NCI-H2107 (cell line): ENCODE data around the gene LCN12.

Experiments used
- DNase-seq: peaks from one replicate; lab custom pipeline; 2025; lab: John Stamatoyannopoulos, UW

The LCN12 gene

DNA sequence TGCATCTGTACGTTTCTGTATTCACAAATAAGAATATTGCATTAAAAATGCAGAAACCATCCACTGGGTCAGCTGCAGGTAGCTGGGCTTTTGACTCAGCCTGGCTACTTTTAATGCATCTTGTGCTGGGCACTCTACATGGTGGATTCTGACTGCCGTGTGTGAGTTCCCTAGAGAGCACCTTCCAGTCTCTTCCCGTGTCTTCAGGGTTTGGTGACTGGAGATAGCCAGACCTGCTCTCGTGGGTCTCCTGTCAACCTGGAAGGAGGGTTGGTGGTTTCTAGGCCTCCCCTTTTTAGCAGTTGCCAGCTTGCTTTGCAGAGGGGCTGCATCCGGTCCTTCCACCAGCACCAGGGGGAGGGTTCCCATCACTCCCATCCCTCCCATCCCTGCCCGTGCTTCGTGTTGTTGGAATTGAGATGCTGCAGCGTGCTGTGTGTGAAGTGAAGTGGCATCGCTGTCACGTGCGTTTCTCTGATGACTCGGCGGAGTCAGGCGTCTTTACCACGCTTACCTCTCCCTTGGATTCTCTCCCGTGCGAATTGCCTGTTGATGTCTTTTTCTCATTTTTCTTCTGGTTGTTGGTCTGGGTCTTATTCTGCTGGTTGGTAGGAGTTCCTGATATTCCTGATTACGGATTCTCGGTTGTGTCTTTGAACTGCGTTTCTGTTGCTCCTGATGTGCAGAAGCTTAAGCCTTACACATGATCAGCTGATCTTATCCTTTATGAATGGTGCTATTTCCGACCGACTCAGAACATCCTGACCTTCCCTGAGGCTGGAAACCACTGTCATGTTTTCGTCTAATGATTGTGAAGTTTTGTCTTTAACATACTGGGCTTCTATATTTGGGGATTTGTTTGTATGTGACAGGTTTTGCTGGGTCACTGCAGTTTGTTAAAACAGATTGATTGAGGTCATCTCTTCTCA is 24.5 kb upstream of the LCN12 start:
- no peak for DNase-seq

GRCh38 chr9:136928591-136928990 is 23.5 kb upstream of the LCN12 start:
- DNase-seq, result no peak

- no peak for DNase-seq
Measured at GRCh38 chr9:136930014-136930413, 22.1 kb upstream of the LCN12 start.

DNA sequence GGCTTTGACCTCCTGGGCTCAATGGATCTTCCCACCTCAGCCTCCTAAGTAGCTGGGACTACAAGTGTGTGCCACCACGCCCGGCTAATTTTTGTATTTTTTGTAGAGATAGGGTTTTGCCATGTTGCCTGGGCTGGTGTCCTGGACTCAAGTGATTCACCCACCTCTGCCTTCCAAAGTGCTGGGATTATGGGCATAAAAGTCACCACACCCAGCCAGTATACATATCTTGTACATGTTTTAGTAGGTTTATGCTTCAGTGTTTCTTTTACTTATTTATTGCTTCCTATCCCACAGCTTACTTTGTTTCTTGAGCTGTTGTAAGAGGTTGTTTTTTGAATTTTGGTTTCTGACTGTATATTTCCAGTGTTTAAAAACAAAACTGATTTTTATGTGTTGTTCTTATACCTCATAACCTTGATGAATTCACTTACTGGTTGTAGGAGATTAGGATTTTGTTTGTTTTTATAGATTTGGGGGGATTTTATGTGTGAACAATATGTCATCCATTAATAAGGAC is 20.4 kb upstream of the LCN12 start:
- DNase-seq, result no peak

GRCh38 chr9:136934277-136934676 is 17.8 kb upstream of the LCN12 start:
- no peak for DNase-seq

DNA sequence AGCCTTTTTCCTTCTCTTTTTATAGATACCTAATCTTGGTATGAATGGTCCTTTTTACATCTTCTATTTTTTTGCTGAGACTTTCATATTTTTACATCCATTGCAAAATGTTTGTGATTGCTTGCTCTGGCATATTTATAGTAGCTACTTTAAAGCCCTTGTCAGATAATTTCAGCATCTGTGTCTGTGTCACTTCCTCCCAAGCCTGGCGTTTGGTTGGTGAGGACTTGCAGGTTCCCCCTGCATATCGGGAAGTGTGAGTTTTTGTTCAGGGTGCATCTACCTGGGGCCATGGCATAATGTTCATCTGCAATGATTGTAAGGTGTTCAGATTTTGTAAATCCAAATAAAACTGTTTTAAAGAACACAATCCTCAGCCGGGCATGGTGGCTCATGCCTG is 16.4 kb upstream of the LCN12 start:
- no peak for DNase-seq

DNA sequence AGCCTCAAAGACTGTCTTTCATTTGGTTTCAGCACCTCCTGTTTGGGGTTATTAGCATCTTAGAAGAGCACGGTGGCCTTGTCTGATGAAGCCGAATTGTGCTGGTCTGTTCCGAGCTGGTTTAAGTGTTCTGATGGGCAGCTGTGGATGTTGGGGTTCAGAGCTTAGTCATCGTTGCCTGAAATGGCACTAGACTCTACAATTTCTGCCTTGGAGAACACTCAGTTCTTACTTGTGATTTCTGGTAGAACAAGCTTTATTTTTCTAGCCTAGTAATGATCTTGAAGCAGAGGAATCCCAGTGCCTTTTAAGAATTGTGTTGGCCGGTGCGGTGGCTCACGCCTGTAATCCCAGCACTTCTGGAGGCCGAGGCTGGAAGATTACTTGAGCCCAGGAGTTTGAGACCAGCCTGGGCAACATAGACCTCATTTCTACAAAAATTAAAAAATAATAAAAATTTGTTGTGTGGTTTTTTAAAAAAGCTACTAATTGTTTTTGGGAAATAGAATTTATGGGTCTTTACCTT is 15.4 kb upstream of the LCN12 start:
- DNase-seq, result no peak

GRCh38 chr9:136937186-136938001 is 14.7 kb upstream of the LCN12 start:
- DNase-seq, result no peak

DNA sequence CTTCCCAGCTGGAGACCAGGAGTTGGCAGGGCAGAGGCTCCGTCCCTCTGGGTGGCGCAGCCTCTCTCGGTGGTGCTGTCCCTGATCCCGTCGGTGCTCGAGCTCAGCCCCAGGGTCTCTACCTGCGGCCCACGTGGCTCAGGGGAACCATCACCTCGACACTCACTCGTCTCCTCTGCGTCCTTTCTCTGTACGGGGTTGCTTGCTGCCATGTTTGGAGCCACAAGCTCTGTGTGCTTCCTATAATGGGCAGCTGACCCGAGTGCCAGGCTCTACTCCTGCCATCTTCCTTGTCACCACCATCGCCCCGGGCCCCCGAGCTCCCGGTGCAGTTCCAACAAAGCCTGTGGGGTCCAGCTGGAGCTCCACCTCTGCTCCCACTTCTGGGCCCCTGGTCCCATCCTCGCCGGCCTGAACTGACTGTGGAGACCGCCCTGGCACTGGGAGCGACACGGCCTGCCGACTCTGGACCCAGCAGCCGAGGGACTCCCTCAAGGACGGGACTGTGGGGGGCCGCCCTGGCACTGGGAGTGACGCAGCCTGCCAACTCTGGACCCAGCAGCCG is 12.6 kb upstream of the LCN12 start:
- DNase-seq, result no peak

DNA sequence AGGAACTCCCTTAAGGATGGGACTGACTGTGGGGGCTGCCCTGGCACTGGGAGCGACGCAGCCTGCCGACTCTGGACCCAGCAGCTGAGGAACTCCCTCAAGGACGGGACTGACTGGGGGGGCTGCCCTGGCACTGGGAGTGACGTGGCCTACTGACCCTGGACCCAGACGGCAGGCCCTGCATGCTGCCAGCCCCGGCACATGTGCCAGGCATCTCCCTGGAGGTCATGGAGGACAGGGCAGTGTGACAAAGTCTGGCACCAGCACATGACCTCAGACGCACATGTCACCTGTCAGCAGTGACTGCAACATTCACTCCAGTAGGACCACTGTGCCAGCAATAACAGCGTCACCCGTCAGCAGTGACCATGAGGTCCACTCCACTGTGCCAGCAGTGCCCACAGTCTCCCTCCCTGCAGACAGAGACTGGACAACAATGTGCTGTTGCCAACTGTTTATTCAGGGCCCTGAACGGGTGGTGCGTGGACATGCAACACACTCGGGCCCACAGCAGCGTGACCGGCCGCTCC is 12.0 kb upstream of the LCN12 start:
- no peak for DNase-seq

DNA sequence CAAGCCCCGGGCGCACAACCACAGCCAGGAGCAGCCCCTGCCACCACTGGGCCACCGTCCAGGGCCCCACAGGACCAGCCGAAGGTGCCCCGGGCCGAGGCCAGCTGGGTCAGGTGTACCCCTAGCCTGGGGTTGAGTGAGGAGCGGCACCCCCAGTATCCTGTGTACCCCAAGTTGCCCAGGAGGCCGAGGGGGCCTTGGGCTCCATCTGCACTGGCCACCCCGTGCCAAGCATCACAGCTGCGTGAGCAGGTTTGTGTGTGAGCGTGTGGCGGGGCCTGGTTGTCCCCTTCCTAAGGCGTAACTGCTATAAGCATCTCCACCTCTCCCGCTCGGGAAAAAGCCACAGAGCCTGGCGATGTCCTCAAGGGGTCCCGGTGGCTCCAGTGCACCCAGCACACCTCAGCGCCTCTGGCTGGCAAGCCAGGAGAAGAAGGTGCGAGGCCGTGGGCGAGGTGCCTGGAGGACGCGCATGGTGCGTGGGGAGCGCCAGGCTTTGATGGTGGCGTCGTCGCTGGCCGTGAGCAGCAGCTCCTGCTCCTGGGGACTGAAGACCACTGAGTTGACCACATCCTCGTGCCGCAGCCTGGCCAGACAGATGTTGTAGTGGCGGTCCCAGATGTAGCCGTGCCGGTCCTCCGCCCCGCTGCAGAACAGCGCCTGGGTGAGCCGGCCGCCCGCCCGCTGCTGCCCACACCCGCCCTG is 11.4 kb upstream of the LCN12 start:
- DNase-seq, result no peak

DNA sequence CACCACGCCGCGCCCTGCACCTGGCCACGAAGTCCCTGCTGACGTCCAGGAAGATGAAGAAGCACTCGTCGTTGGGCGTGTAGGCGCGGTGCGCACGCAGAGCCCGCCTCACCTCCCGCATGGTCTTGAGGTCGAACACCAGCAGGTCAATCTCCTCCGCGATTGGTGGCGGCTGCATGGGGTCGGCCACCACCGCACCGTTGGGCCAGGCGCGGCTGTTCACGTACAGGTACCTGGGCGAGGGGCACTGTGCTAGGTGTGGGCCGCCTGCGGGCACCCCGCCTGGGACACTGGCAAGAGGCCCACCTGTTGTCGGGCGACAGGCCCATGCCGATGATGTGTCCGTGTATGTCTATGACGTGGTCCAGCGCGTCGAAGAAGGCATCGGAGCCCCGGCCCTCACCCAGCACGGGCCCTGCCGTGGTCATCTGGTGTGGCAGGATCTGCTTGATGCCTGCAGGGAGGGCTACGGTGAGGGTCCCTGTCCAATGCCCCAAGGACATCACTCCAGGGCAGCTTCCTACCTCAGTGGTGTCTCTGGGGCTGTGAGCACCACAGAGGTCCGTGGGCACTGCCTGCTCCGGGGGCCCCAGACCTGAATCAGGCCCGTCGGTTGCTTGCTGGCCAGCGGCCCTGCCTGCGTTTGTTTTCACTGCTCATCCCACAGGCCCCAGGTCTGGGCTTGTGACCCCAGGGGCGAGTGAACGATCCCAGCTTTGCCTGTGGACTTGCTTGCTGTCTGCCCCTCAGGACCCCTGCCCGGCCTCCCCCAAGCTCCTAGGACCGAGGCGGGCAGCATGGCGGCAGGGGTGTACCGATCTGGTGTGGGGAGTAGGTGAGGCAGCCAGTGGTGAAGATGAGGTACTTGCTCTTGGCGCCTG is 10.6 kb upstream of the LCN12 start:
- DNase-seq, result no peak

DNA sequence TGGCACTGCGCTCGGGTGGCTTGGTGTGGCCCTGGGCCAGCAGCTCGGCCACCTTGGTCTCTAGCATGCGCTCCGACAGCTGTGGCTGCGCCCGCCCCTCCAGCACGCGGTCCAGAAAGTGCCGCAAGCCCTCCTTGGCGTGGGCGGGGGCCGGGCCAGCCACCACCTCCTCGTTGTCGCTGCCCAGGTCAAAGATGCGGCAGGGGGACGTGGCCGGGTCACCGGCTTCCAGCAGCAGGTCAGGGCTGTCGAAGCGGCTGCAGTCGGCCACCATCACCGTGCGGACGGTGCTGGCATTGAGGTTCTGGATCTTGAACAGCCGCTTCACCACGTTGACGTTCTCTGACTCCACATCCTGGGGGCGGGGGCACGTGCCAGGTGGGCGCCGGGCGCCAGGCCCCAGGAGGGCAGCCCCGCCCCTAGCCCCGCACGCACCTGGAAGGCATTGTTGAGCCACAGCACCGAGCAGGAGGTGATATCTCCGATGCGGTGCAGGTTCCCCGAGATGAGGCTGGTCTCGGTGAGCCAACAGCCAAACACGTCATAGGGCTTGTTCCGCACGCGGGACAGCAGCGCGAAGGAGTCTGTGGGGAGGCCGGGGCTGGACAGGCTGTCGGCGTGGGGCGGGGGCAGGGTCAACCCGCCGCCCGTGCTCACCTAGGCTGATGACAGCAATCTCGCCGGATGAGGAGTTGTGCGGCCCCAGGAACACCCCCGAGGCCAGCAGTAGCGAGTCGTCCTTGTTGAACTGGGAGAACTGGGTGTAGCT is 9.8 kb upstream of the LCN12 start:
- DNase-seq, result no peak

GRCh38 chr9:136942881-136943230 is 9.2 kb upstream of the LCN12 start:
- no peak for DNase-seq

GRCh38 chr9:136943291-136944211 is 8.5 kb upstream of the LCN12 start:
- no peak for DNase-seq

- no peak for DNase-seq
Measured at GRCh38 chr9:136944212-136944518, 7.9 kb upstream of the LCN12 start.

GRCh38 chr9:136944519-136945332 is 7.3 kb upstream of the LCN12 start, which contains the start of the genes C8G and FBXW5:
Gene C8G (plus strand): TSS chr9:136945243. CDS start chr9:136945321, 78 bp downstream.
Gene FBXW5 (minus strand): TSS chr9:136944738. CDS start chr9:136944083, 655 bp downstream.
- DNase-seq, result peak; percentile 91
